ENCODE data around the gene TTC39B.

GRCh38 chr9:15253786-15254185 lies 53.2 kb downstream of the TTC39B start:
- no peak for TF ChIP-seq POLR2A (IDR thresholded peaks at IDR 0.05)
- TF ChIP-seq CTCF (IDR thresholded peaks at IDR 0.05), result no peak
